HepG2 (cell line): ENCODE data around the gene COPS8. TPM values are rescaled to one million over a fixed set of nuclear protein-coding genes. Genes with fewer than 3 reads are reported as not detected.
A peak's percentile ranks its signal among the peaks of the same experiment; 100 is the strongest.

Experiments
- ATAC-seq: fragments of 200-7000 bp; cut with Tn5 transposase; 3 replicates; pipeline ENCODE4 v1.9.1; 2020; ENCODE audit warnings: mild to moderate bottlenecking, moderate library complexity
- BruUV-seq: library from RNA; stranded (reverse); fragments of 400-500 nt; replicated peaks from 2 replicates; lab custom pipeline; 2021; lab: Mats Ljungman, UMichigan
- CTCF ChIA-PET: fragments of 300-600 bp; formaldehyde crosslinking; extraction: SDS; loops from one replicate; lab custom pipeline; 2021; ENCODE audit warnings: low total read pairs, inconsistent platforms, low intra/inter-chr PET ratio; lab: Yijun Ruan, JAX
- POLR2A ChIA-PET: fragments of 350-600 bp; sonication (Branson Sonifier 250); formaldehyde crosslinking; loops from one replicate; lab custom pipeline; 2020; ENCODE audit warnings: antibody characterized with exemption, inconsistent platforms; lab: Yijun Ruan, JAX
- DNase-seq: peaks from one replicate; pipeline ENCODE4 v3.0.0-alpha.2; 2015; ENCODE audit warnings: low spot score
- FAIRE-seq: peaks from 3 replicates; lab custom pipeline; 2011; peaks lifted over from hg19 to GRCh38; lab: Jason Lieb, UNC
- H2AFZ ChIP-seq: one replicate; pipeline ENCODE4 v1.6.1; 2011; ENCODE audit warnings: low read length, inconsistent platforms
- H3K27ac ChIP-seq: fragments of 300-600 bp; 3 replicates; pipeline ENCODE4 v1.8.0; 2011; ENCODE audit warnings: mixed run types, mild to moderate bottlenecking, mixed read lengths, low read length, inconsistent platforms; ENCODE audit not compliant: insufficient read depth; ENCODE audit errors: extremely low read length
- H3K27me3 ChIP-seq, 2 experiments: fragments of 200-600 bp in 1 of 2; 2 replicates in 1 of 2; 3 replicates in 1 of 2; pipeline versions ENCODE4 v1.6.0 to v1.8.0; 2011; ENCODE audit warnings: low read length in 2 of 2, mild to moderate bottlenecking in 2 of 2, moderate library complexity in 2 of 2, inconsistent platforms in 1 of 2; ENCODE audit not compliant: insufficient read depth in 2 of 2, control insufficient read depth in 1 of 2
- H3K36me3 ChIP-seq, 2 experiments: fragments of 200-600 bp in 1 of 2; replicated peaks in 1 of 2; 2 replicates in 1 of 2; 3 replicates in 1 of 2; pipeline versions ENCODE4 v1.5.1 to v1.8.0; 2011; ENCODE audit warnings: low read length in 2 of 2, inconsistent platforms in 1 of 2; ENCODE audit not compliant: insufficient read depth in 2 of 2, control insufficient read depth in 1 of 2
- H3K4me1 ChIP-seq: 2 replicates; pipeline ENCODE4 v1.5.1; 2012; ENCODE audit warnings: low read length, inconsistent platforms; ENCODE audit not compliant: insufficient read depth
- H3K4me2 ChIP-seq: 2 replicates; pipeline ENCODE4 v1.6.0; 2011; ENCODE audit warnings: low read depth, low read length, inconsistent platforms
- H3K4me3 ChIP-seq, 3 experiments: fragments of 200-600 bp in 1 of 3; sonication (generic), shearing (Covaris generic) in 1 of 3; replicated peaks in 1 of 3; 2 replicates each; pipeline ENCODE4 v1.5.1; 2011 to 2016; ENCODE audit warnings: low read length in 3 of 3, inconsistent platforms in 2 of 3, low read depth in 2 of 3, mild to moderate bottlenecking in 2 of 3, control low read depth in 1 of 3, mixed read lengths in 1 of 3; ENCODE audit not compliant: insufficient read depth in 1 of 3
- H3K79me2 ChIP-seq: one replicate; pipeline ENCODE4 v1.6.1; 2011; ENCODE audit warnings: low read length, inconsistent platforms; ENCODE audit not compliant: insufficient read depth
- H3K9ac ChIP-seq: 2 replicates; pipeline ENCODE4 v1.6.0; 2011; ENCODE audit warnings: mild to moderate bottlenecking, low read depth, low read length, inconsistent platforms; ENCODE audit not compliant: insufficient read depth
- H3K9me3 ChIP-seq: 2 replicates; pipeline ENCODE4 v1.5.1; 2012; ENCODE audit warnings: mild to moderate bottlenecking, low read length
- H4K20me1 ChIP-seq: 2 replicates; pipeline ENCODE4 v1.6.0; 2011; ENCODE audit warnings: inconsistent platforms, mild to moderate bottlenecking, low read length, moderate library complexity; ENCODE audit not compliant: insufficient read depth
- CHD4 ChIP-seq: fragments of 200-600 bp; sonication (generic); IDR thresholded peaks from 2 replicates; pipeline ENCODE4 v1.7.0; 2017; ENCODE audit warnings: mild to moderate bottlenecking, low read length, borderline replicate concordance
- DBP ChIP-seq: sonication (generic); formaldehyde crosslinking; IDR thresholded peaks from 2 replicates; pipeline ENCODE4 v1.4.0; 2020; ENCODE audit warnings: missing genetic modification reagents; ENCODE audit errors: not compliant biosample characterization
- FOXA3 ChIP-seq: IDR thresholded peaks from 2 replicates; pipeline ENCODE4 v1.6.1; 2016; ENCODE audit warnings: missing genetic modification reagents, missing compliant biosample characterization
- HDAC2 ChIP-seq: sonication (generic); formaldehyde crosslinking; IDR thresholded peaks from 2 replicates; pipeline ENCODE4 v1.4.0; 2020; ENCODE audit warnings: missing genetic modification reagents
- MIXL1 ChIP-seq: IDR thresholded peaks from 2 replicates; pipeline ENCODE4 v1.6.1; 2016
- NFKB2 ChIP-seq: sonication (generic); formaldehyde crosslinking; IDR thresholded peaks from 2 replicates; pipeline ENCODE4 v1.4.0; 2020; ENCODE audit warnings: missing genetic modification reagents, borderline replicate concordance
- NFRKB ChIP-seq: fragments of 450-650 bp; IDR thresholded peaks from 2 replicates; pipeline ENCODE4 v1.6.1; 2017
- ZBTB25 ChIP-seq: IDR thresholded peaks from 2 replicates; pipeline ENCODE4 v1.6.1; 2018; ENCODE audit warnings: missing genetic modification reagents
- ZFX ChIP-seq: sonication (generic); formaldehyde crosslinking; IDR thresholded peaks from 2 replicates; pipeline ENCODE4 v1.4.0; 2020; ENCODE audit warnings: mild to moderate bottlenecking, low read depth, missing genetic modification reagents, moderate library complexity
- ZNF326 ChIP-seq: sonication (generic); formaldehyde crosslinking; IDR thresholded peaks from 2 replicates; pipeline ENCODE4 v1.4.0; 2020; ENCODE audit warnings: missing genetic modification reagents, borderline replicate concordance
- ZNF329 ChIP-seq: sonication (generic); formaldehyde crosslinking; IDR thresholded peaks from 2 replicates; pipeline ENCODE4 v1.9.0; 2021; ENCODE audit warnings: low read depth, mild to moderate bottlenecking, missing genetic modification reagents
- ZNF350 ChIP-seq: sonication (generic); formaldehyde crosslinking; IDR thresholded peaks from 2 replicates; pipeline ENCODE4 v1.4.0; 2020; ENCODE audit warnings: mild to moderate bottlenecking, low read depth, missing genetic modification reagents, borderline replicate concordance
- ZNF850 ChIP-seq: sonication (generic); formaldehyde crosslinking; conservative IDR thresholded peaks from 2 replicates; pipeline ENCODE4 v1.9.0; 2021; ENCODE audit warnings: mild to moderate bottlenecking, missing genetic modification reagents
- WGBS: methylation state at CpG from one replicate; pipeline ENCODE4 v1.1.6; 2017; ENCODE audit warnings: low lambda C conversion rate; 5-methylcytosine and 5-hydroxymethylcytosine counted together
- in situ Hi-C: cut with HindIII; loops from 2 replicates; pipeline ENCODE4 v1.10.0; 2017; ENCODE audit warnings: low pct_unique_long_range_greater_than_20kb; ENCODE audit not compliant: extremely low pct_ligation_motif_present
- intact Hi-C: fragments of 100-400 bp; cut with micrococcal nuclease; formaldehyde crosslinking; loops from one replicate; pipeline ENCODE4 v1.10.0; 2022; ENCODE audit not compliant: unreplicated experiment
- polyA plus RNA-seq, 8 experiments: library from polyadenylated mRNA; depleted of rRNA in 3 of 8; stranded (reverse) in 7 of 8; unstranded in 1 of 8; fragments of >200 nt; fragmentation: Illumina TruSeq in 4 of 8; extraction: Trizol in 4 of 8; gene quantifications; 2 replicates each; pipeline versions ENCODE4 v1.2.1 to v1.2.3, GENCODE V29; 2011 to 2016; ENCODE audit warnings: low read depth in 4 of 8, missing spikeins in 1 of 8, mixed read lengths in 1 of 8; ENCODE audit not compliant: insufficient read depth in 1 of 8
- total RNA-seq, 5 experiments: library from RNA; depleted of rRNA; stranded (reverse); fragments of >200 nt; fragmentation: Illumina TruSeq; extraction: Trizol; gene quantifications; 2 replicates each; pipeline ENCODE4 v1.2.3, GENCODE V29; 2016; ENCODE audit warnings: low read depth in 1 of 5
- TF ChIP-seq, protein P1 (sequence below): sonication (generic); formaldehyde crosslinking; IDR thresholded peaks from 2 replicates; pipeline ENCODE4 v1.8.1; 2023; ENCODE audit warnings: mild to moderate bottlenecking, inconsistent platforms, moderate library complexity, missing genetic modification reagents, borderline replicate concordance

COPS8 gene
- total and polyA plus RNA-seq, 2 of the 13 experiments (the other 11 are each of a cell fraction or from before 2014, with no cell fraction given), result 86.3 to 96.6 TPM

GRCh38 chr2:237072067-237072931 is 13.4 kb upstream of the COPS8 start (continued):
- TF ChIP-seq ZNF329 (CRISPR knock-in tag), result no peak
- TF ChIP-seq NFRKB, result no peak
- peak; percentile 65; the same call in 1 of the 2 replicates for TF ChIP-seq ZFX
- TF ChIP-seq FOXA3, result no peak
- TF ChIP-seq NFKB2 (CRISPR knock-in tag), result no peak
- TF ChIP-seq ZNF850 (CRISPR knock-in tag), result no peak
- TF ChIP-seq, protein P1, sequence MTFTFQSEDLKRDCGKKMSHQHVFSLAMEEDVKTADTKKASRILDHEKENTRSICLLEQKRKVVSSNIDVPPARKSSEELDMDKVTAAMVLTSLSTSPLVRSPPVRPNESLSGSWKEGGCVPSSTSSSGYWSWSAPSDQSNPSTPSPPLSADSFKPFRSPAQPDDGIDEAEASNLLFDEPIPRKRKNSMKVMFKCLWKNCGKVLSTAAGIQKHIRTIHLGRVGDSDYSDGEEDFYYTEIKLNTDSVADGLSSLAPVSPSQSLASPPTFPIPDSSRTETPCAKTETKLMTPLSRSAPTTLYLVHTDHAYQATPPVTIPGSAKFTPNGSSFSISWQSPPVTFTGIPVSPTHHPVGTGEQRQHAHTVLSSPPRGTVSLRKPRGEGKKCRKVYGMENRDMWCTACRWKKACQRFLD, result no peak
- peak; percentile 27; the same call in 1 of the 2 replicates for TF ChIP-seq MIXL1 (CRISPR knock-in tag)
- TF ChIP-seq ZBTB25, result no peak
- TF ChIP-seq HDAC2 (CRISPR knock-in tag), result no peak

GRCh38 chr2:237073552-237073951 is 12.1 kb upstream of the COPS8 start:
- no peak for FAIRE-seq
- Histone ChIP-seq H2AFZ (no peak overlapping the region), H3K4me1 (peaks cover 50% of the 10 kb centered on the region), H3K79me2 (no peaks in the 10 kb centered on the region), H3K9ac (no peak overlapping the region), H3K4me3 (no peak overlapping the region), H3K9me3 (peaks cover 7% of the 10 kb centered on the region; the same call in 1 of the 2 replicates), H3K4me2 (no peak overlapping the region)
- BruUV-seq, result no TSS peak
- no peak for ATAC-seq
- in situ Hi-C loops, result loop anchor here (5.0 kb wide), 2 partner anchors 561 to 721 kb away; no protein-coding TSS in a partner anchor
- CTCF ChIA-PET, result interaction anchor here (2.8 kb wide), 1 partner anchor 560 kb away, joined by 13 read pairs; no protein-coding TSS in a partner anchor
- no peak for DNase-seq
- no peak for TF ChIP-seq ZNF326 (CRISPR knock-in tag)
- TF ChIP-seq ZNF350 (CRISPR knock-in tag), result no peak
- TF ChIP-seq FOXA3, result no peak
- TF ChIP-seq DBP (CRISPR knock-in tag), result no peak
- TF ChIP-seq CHD4, result no peak
- TF ChIP-seq, all 625 proteins: peak for 0
- 88% methylated on average over 4 of the region's 4 CpGs for WGBS
- POLR2A ChIA-PET, result interaction anchor here (3.9 kb wide), 1 partner anchor 12 kb away, joined by 49 read pairs; the partner anchor contains the start of gene COPS8
- Histone ChIP-seq H3K27ac (no peak overlapping the region), H3K36me3 (no peaks in the 10 kb centered on the region), H3K27me3 (no peaks in the 10 kb centered on the region), H4K20me1 (no peaks in the 10 kb centered on the region)
- intact Hi-C loops, result no loop called here
